ENCODE data around the gene PVALEF. TPM values are rescaled to one million over a fixed set of nuclear protein-coding genes. Genes with fewer than 3 reads are reported as not detected.

Gene PVALEF
- total and polyA plus RNA-seq, 8 donors, result 0.11 to 0.74 (median 0.25) TPM; not detected in 2

DNA sequence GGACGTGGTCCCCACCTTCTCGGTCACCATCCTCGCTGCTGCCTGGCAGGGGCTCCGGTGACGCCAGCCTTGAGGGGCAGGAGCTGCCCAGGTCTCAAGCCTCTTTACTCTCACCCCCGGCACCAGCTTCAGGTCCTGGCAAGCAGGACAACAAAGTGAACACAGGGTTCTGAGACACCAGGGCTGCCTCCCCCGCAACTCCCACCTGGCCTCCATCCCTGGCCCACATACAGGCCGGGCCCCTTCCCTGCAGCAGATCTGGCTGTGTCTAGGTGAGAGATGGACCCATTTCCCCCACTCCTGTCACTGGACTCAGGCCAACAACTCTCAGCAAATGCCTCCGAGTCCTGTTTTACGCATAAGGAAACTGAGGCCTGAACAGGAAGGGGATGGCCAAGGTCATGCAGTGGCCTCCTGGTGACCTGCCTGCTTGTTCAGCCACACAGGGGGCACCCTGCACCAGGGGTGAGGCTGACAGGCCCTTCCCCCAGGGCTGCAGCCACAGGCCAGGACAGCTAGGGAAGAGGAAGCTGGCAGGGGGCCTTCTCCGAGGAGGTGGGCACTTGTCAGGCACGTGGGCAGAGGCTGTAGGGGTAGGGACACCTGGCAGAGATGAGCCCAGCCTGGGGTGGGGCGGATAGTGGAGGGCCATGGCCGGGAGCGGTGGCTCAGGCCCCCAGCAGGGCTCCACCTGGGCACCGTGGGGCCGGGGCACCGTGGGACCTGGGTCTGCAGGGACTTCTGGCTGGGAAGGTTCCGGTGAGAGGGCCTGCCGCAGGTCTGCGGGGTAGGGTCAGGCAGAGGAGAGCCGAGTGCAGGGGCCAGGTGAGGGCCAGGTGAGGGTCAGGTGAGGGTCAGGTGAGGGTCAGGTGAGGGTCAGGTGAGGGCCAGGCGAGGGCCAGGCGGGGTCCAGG is 46.7 kb upstream of the PVALEF start:
- DNase-seq (no peak), ATAC-seq (peak; percentile 1)
- Histone ChIP-seq H3K4me1 (peaks cover 0 to 17% of the 10 kb centered on the region in 2 donors), H3K9me3 (no peaks in the 10 kb centered on the region), H3K36me3 (peaks cover 0 to 81% of the 10 kb centered on the region in 2 donors), H3K27ac (no peak overlapping the region), H3K27me3 (peaks cover 0 to 8% of the 10 kb centered on the region in 2 donors), H3K4me3 (peak overlapping the region in 1 of 2 donors; percentile 46)
- TF ChIP-seq, protein P1, sequence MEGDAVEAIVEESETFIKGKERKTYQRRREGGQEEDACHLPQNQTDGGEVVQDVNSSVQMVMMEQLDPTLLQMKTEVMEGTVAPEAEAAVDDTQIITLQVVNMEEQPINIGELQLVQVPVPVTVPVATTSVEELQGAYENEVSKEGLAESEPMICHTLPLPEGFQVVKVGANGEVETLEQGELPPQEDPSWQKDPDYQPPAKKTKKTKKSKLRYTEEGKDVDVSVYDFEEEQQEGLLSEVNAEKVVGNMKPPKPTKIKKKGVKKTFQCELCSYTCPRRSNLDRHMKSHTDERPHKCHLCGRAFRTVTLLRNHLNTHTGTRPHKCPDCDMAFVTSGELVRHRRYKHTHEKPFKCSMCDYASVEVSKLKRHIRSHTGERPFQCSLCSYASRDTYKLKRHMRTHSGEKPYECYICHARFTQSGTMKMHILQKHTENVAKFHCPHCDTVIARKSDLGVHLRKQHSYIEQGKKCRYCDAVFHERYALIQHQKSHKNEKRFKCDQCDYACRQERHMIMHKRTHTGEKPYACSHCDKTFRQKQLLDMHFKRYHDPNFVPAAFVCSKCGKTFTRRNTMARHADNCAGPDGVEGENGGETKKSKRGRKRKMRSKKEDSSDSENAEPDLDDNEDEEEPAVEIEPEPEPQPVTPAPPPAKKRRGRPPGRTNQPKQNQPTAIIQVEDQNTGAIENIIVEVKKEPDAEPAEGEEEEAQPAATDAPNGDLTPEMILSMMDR (IDR thresholded peaks at IDR 0.05), result no peak
- intact Hi-C loops (cut with DNase I), result no loop called here

DNA sequence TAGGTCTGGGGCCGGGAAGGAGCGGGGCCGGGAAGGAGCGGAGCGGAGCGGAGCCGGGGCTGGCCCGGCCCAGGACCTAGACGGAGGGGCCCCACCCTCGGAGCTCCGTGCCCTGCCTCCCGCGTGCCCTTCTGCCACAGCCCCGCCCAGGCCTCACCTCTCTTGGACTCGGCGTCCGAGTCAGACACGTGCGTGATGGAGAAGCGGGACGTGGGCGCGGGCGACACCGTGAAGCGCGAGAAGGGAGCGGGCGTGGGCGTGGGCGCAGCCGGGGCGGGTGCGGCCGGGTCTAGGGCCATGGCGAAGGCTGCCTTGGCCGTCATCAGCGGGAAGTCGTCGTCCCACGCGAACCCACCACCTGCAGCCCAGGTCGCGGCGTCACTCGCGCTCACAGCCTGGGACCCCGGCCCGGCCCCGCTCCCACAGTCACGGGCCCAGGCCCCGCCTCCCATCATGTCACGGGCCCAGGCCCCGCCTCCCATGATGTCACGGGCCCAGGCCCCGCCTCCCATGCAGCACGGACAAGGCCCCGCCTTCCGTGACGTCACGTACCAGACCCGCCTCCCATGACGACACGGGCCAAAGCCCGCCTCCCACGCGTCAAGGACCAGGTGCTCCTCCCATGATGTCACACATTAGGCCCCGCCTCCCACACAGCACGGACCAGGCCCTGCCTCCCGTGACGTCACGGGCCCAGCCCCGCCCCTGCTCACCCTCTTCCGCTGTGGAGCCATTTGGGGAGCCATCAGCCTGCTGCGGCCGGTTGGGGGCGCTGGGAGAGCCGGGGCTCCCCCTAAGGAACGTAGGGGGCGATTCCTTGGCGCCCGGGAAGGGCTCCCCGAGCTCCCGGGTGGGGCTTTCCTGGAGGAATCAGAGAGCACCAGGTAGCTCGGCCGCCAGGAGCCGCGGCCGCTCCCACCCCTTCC is 45.8 kb upstream of the PVALEF start:
- TF ChIP-seq, protein P1 (IDR thresholded peaks at IDR 0.05), result no peak
- H3K4me3 ChIP-seq, result peak overlapping the region; percentile 11 to 46
- DNase-seq, result peak; percentile 39 to 92 (median 83)
- peaks cover 0 to 17% of the 10 kb centered on the region in 2 donors for H3K4me1 ChIP-seq
- ATAC-seq, result peak; percentile 61
- peaks cover 0 to 8% of the 10 kb centered on the region in 2 donors for H3K27me3 ChIP-seq
- peaks cover 0 to 90% of the 10 kb centered on the region in 2 donors for H3K36me3 ChIP-seq
- H3K27ac ChIP-seq, result peak overlapping the region in 1 of 2 donors; percentile 28
- no peaks in the 10 kb centered on the region for H3K9me3 ChIP-seq
- intact Hi-C loops (cut with DNase I), result no loop called here

DNA sequence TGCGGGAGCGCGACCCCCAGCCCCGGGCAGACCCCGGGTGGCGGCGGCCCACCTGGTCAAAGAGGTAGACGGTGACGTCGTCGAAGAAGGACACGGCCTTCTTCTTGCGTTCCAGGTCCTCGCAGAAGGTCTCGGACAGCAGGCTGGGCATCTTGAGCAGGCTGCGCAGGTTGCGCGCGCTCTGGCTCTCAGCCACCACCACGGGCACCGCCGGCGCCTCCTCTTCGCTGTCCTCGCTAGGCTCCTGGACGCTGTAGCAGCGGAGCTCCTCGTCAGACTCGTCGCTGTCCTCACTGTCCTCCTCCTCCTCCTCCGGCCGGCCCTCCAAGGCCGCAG is 45.2 kb upstream of the PVALEF start:
- peaks cover 0 to 86% of the 10 kb centered on the region in 2 donors for H3K36me3 ChIP-seq
- H3K27ac ChIP-seq, result peak overlapping the region in 1 of 2 donors; percentile 28
- no peak for DNase-seq
- no peak overlapping the region for H3K4me3 ChIP-seq
- intact Hi-C loops (cut with DNase I), result no loop called here
- TF ChIP-seq, protein P1 (IDR thresholded peaks at IDR 0.05), result no peak
- H3K4me1 ChIP-seq, result peaks cover 0 to 17% of the 10 kb centered on the region in 2 donors
- peaks cover 0 to 8% of the 10 kb centered on the region in 2 donors for H3K27me3 ChIP-seq
- ATAC-seq, result no peak
- no peaks in the 10 kb centered on the region for H3K9me3 ChIP-seq

DNA sequence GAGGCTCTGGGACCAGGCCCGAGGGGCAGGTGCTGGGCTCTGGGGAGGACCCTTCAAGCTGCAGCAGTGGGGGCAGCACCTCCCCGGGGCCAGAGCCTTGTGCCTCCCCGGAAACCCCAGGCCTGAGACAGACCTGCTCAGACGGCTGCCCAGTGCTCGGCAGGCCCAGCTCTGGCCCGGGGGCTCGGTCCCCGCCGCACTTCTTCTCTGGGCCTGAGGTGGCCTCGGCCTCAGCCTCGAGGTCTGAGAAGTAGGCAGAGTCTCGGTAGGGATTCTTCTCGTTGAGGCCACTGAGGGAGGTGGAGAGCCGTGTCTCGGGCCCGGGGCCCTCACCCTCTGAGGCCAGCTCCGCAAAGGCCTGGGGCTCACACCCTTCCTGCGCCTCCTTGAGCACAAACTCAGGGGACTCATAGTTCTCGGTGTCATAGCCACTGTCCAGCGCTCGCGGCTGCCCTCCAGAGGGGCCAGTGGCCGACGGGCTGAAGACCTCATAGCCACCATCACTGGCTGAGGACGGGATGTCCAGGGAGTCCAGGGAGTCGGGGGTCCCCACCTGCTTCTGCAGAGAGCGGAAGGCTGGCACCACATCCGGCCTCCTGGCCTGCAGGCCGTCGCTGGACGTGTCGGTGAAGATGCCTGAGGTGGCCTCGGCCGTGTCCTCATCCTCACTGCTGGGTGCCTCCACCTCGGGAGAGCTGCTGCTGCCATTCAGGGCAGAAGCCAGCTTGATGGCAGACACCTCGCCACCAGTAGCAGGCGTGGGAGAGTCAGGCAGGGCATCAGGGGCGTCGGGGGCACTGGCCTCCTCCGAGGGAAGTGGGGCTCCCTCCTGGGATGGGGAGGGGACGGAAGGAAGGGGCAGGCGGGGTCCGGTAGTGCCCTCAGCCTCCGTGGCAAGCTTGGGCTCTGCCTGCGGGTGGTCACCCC is 44.3 kb upstream of the PVALEF start:
- peaks cover 0 to 17% of the 10 kb centered on the region in 2 donors for H3K4me1 ChIP-seq
- H3K27me3 ChIP-seq, result peaks cover 0 to 8% of the 10 kb centered on the region in 2 donors
- H3K9me3 ChIP-seq, result no peaks in the 10 kb centered on the region
- H3K4me3 ChIP-seq, result no peak overlapping the region
- DNase-seq (no peak), ATAC-seq (no peak)
- no peak overlapping the region for H3K27ac ChIP-seq
- intact Hi-C loops (cut with DNase I), result no loop called here
- TF ChIP-seq, protein P1 (IDR thresholded peaks at IDR 0.05), result no peak
- H3K36me3 ChIP-seq, result peaks cover 0 to 81% of the 10 kb centered on the region in 2 donors

Data from left lung (tissue), 10 donors.